Measurements from ENCODE around the gene CMIP.

Gene CMIP

DNA sequence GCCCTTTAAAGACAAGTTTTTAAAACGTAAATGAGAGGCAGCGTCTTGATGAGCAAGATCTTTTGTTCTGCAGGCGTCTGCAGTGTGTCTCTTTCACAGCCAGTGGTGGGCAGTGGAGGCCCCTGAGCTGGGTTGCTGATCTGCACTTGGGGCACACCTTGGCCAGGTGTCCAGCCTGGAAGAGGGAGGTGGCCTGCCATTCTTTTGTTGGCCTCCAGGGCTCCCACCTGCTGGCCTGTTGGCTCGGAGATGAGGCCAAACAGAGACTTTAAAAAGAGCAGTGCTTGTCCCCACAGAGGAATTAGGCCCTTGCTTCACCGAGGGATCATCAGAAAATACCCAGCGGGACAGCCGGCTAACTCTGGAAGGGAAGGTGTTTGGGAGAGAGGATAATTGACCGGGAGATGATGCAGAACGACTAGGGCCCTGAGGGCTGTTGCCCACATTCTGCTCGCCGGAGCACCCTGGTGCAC is 188.6 kb downstream of the CMIP start:
- Histone ChIP-seq H3K4me3 (ENCODE audit: low read length) (no peak overlapping the region), H3K36me3 (ENCODE audit: control insufficient read depth, insufficient read depth, low read length) (no peaks in the 10 kb centered on the region), H3K27ac (ENCODE audit: low read depth, low read length) (no peak overlapping the region), H3K9ac (ENCODE audit: low read length) (no peak overlapping the region), H3K27me3 (ENCODE audit: control insufficient read depth, insufficient read depth, low read length) (no peaks in the 10 kb centered on the region), H3K4me1 (ENCODE audit: control insufficient read depth, insufficient read depth, low read length) (no peaks in the 10 kb centered on the region)

DNA sequence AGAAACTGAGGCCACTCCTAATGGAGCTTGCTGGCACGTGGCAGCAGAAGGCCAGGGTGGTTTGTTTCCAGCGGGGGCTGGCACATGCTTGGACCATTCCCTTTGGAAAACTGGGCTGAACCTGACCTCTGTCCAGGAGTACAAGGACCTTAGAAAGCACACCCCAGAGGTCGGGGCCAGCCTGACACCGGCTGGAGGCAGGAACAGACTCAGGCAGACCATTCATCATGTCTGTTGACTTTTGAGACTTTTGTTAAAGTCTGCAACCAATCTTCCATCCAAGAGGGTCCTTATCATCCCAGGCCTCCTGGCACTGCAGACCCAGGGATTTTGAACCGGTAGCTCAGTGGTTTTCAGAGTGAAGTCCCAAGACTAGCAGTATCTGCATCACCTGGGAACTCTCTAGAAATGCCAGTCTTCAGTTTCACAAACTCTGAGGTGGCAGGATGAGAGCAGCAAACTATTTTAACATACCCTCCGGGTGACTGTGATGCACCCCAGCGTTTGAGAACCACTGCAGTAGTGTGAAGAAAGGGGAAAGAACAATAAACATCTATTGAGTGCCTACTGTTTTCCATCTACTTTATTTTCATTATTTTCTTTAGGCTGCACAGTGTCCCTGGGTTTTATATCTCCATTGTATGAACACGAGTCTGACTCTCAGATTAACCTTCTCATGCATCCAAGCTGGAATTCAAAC is 189.2 kb downstream of the CMIP start:
- Histone ChIP-seq H3K27ac (ENCODE audit: low read depth, low read length) (no peak overlapping the region), H3K27me3 (ENCODE audit: control insufficient read depth, insufficient read depth, low read length) (no peaks in the 10 kb centered on the region), H3K36me3 (ENCODE audit: control insufficient read depth, insufficient read depth, low read length) (no peaks in the 10 kb centered on the region), H3K4me1 (ENCODE audit: control insufficient read depth, insufficient read depth, low read length) (no peaks in the 10 kb centered on the region), H3K9ac (ENCODE audit: low read length) (no peak overlapping the region), H3K4me3 (ENCODE audit: low read length) (no peak overlapping the region)

DNA sequence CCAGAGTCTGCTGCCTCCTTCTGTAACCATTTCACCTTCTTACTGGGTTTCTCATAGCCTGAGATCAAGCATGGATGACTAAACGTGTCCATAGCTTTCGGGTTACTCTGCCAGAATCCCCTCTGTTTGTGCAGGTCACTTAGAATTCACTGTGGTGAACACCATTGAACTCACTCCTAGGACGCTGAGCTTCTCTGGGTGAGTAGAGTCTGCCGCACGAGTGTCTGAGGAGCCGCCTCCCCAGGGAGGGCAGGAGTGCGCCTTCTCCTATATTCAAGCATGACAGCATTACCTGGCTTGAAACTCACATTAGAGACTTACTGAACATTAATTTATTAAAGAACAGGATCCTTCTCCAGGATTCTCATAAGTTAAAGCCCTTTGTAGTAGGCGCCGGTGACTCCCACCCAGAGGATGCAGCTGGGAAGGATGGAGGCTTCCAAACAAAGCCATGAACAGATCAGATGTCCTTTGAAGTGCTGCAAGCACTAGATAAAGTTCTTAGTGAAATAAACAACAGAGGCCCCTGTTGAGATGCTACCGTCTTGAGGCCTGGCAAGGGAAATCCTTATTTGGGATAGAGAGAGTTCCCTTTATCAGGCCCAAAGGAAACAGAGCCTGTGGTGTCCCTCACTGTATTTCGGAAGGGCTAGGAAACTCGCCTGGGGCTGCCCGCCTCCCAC is 189.9 kb downstream of the CMIP start:
- no peaks in the 10 kb centered on the region for H3K27me3 ChIP-seq (ENCODE audit: control insufficient read depth, insufficient read depth, low read length)
- no peak overlapping the region for H3K4me3 ChIP-seq (ENCODE audit: low read length)
- H3K4me1 ChIP-seq (ENCODE audit: control insufficient read depth, insufficient read depth, low read length) = no peaks in the 10 kb centered on the region
- no peak overlapping the region for H3K9ac ChIP-seq (ENCODE audit: low read length)
- H3K36me3 ChIP-seq (ENCODE audit: control insufficient read depth, insufficient read depth, low read length) = no peaks in the 10 kb centered on the region
- H3K27ac ChIP-seq (ENCODE audit: low read depth, low read length) = peak overlapping the region; percentile 9

DNA sequence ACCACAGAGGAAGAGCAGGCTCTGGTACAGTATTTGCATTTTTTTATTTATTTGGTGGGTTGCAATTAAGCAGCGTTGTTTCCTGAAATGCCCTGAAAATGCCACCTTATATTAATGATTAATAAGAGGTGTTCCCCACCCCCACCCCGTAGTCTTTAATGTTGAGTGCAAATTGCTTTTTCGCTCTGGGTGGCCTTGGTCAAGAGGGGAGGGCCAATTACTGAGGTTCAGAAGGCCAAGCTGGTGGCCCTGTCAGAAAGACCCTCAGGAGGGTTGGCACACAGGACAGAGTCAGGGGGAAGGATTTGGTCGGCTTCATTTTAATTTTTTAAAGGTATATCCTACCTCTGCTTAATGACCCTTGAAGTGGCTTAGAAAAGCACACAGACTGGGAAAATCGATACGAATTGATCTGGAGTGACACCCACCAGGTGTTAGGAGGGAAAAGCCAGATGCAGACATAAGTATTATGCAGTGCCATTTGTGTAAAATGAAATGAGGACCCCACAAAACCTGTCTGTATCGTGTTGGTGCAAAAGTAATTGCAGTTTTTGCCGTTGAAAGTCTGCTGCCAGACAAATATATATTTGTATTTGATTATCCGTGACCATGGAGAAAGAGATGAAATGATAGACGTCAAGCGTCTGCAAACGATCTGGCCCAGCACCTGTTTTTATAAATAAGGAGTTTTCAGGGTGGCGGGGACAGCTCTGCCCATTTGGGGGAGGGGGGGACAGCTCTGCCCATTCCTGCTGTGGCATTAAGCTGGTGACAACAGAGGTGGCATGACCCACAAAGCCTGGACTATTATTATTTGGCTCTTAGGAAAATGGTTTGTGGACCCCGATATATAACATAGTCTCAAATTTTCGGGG is 190.7 kb downstream of the CMIP start:
- Histone ChIP-seq H3K9ac (ENCODE audit: low read length) (no peak overlapping the region), H3K27ac (ENCODE audit: low read depth, low read length) (no peak overlapping the region), H3K4me1 (ENCODE audit: control insufficient read depth, insufficient read depth, low read length) (no peaks in the 10 kb centered on the region)

DNA sequence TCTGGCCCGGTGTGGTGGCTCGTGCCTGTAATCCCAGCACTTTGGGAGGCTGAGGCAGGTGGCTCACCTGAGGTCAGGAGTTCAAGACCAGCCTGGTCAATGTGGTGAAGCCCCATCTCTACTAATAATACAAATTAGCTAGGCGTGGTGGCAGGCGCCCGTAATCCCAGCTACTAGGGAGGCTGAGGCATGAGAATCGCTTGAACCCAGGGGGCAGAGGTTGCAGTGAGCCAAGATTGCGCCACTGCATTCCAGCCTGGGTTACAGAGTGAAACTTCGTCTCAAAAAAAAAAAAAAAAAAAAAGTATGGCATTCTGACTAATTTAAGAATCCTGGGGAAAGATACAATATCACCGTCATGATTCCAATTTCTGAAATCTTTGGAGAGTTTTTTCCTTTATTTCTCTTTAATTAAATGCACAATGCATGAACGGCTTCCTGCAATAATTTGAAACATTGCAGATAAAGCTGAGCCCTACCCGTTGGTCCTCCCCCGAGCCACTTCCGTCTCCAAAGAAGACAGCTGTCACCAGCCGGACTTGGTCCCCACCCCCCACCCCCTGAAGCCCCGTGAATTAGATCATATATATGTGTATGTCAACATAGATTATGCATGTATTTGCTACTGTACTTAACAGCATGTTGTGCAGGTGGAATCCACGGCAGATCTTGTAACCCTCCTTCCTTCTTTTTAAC is 191.8 kb downstream of the CMIP start:
- Histone ChIP-seq H3K4me3 (ENCODE audit: low read length) (no peak overlapping the region), H3K9ac (ENCODE audit: low read length) (no peak overlapping the region), H3K27ac (ENCODE audit: low read depth, low read length) (no peak overlapping the region), H3K4me1 (ENCODE audit: control insufficient read depth, insufficient read depth, low read length) (no peaks in the 10 kb centered on the region), H3K36me3 (ENCODE audit: control insufficient read depth, insufficient read depth, low read length) (no peaks in the 10 kb centered on the region), H3K27me3 (ENCODE audit: control insufficient read depth, insufficient read depth, low read length) (no peaks in the 10 kb centered on the region)

More for the DNA sequence above, 190.7 kb downstream of the CMIP start:
- Histone ChIP-seq H3K36me3 (ENCODE audit: control insufficient read depth, insufficient read depth, low read length) (no peaks in the 10 kb centered on the region), H3K4me3 (ENCODE audit: low read length) (no peak overlapping the region), H3K27me3 (ENCODE audit: control insufficient read depth, insufficient read depth, low read length) (no peaks in the 10 kb centered on the region)

DNA sequence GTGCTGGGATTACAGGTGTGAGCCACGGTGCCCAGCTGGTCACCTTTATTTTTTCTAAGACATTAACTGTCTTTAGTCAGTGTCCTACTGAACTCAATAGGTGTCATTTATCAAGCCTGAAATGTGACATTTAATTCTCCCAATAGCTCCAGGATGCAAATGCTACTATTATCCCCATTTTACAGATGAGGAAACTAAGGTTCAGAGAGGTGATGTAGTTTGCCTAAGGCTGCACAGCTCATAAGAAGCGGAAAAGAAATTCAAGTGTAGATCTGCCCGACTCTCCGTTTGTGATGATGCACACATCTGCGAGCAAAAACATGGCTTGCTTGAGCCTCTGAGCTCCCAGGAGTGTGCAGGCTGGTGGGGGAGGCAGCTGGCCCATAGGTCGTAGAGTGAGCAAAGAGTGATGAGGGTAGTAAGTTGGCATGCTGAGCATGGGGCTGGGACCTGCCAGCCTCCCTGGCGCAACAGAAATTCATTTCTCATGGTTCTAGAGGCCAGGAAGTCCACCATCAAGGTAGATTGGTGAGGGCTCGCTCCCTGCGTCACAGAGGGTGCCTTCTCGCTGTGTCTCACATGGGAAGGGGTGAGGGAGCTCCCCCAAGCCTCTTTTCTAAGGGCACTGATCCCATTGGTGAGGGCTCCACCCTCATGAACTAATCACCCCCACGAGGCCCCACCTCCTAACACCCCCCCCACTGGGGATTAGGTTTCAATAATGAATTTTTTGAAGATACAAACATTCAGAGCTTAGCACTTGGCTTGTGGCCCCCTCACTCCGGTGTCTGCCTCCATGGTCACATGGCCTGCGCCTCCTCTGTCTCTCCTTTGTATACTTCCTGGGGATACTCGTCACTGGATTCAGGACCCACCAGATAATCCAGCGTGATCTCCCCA is 193.0 kb downstream of the CMIP start:
- Histone ChIP-seq H3K9ac (ENCODE audit: low read length) (no peak overlapping the region), H3K36me3 (ENCODE audit: control insufficient read depth, insufficient read depth, low read length) (no peaks in the 10 kb centered on the region), H3K4me1 (ENCODE audit: control insufficient read depth, insufficient read depth, low read length) (no peaks in the 10 kb centered on the region), H3K27me3 (ENCODE audit: control insufficient read depth, insufficient read depth, low read length) (no peaks in the 10 kb centered on the region), H3K27ac (ENCODE audit: low read depth, low read length) (no peak overlapping the region), H3K4me3 (ENCODE audit: low read length) (no peak overlapping the region)

DNA sequence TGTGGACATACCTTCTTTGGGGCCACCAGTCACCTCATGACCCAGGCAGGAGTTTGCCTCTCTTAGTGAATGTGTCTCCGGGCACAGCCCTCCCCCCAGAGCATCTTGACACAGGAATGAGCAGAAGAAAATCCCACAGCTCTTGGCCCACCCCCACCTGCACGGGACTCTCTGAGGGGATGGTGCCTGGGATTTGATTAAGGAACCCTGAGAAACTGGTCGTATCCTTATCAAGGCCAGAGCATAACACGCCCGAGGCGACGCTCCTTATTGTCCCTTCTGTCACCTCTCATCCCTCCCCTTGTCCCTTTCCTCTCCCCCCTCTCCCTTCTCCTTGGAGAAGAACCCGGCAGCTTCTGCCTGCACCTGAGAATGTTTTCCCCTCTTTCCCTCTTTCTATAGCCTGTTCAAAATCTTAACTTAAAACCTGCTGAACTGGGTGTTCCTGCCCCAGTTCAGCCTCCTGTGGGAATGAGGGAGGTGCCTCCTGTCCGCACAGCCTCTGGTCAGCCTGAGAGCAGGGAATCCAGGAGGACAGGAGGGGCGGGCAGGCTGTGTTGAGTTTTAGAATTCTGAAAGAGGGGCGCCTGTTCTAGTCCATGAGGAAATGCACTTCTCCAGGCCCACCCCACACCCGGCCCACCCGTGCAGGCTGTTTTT is 193.8 kb downstream of the CMIP start:
- no peaks in the 10 kb centered on the region for H3K4me1 ChIP-seq (ENCODE audit: control insufficient read depth, insufficient read depth, low read length)
- H3K27ac ChIP-seq (ENCODE audit: low read depth, low read length) = no peak overlapping the region
- H3K9ac ChIP-seq (ENCODE audit: low read length) = no peak overlapping the region
- no peak overlapping the region for H3K4me3 ChIP-seq (ENCODE audit: low read length)
- no peaks in the 10 kb centered on the region for H3K27me3 ChIP-seq (ENCODE audit: control insufficient read depth, insufficient read depth, low read length)
- H3K36me3 ChIP-seq (ENCODE audit: control insufficient read depth, insufficient read depth, low read length) = no peaks in the 10 kb centered on the region

DNA sequence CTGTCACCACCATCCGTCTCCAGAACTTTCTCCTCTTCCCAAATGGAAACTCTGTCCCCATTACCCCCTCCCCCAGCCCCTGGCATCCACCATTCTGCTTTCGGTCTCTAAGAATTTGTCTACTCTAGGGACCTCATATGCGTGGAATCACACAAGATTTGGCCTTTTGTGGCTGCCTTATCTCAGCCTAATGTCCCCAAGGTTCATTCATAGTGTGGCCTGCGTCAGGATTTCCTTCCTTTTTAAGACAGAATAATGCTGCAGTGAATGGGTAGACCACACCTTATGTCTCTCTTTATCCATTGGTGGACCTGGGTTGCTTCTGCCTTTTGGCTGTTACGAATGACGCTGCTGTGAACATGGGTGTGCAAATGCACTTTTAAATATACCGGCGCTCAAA is 194.7 kb downstream of the CMIP start:
- H3K9ac ChIP-seq (ENCODE audit: low read length) = no peak overlapping the region
- no peak overlapping the region for H3K4me3 ChIP-seq (ENCODE audit: low read length)
- H3K4me1 ChIP-seq (ENCODE audit: control insufficient read depth, insufficient read depth, low read length) = no peaks in the 10 kb centered on the region
- H3K36me3 ChIP-seq (ENCODE audit: control insufficient read depth, insufficient read depth, low read length) = no peaks in the 10 kb centered on the region
- H3K27ac ChIP-seq (ENCODE audit: low read depth, low read length) = no peak overlapping the region
- H3K27me3 ChIP-seq (ENCODE audit: control insufficient read depth, insufficient read depth, low read length) = no peaks in the 10 kb centered on the region

DNA sequence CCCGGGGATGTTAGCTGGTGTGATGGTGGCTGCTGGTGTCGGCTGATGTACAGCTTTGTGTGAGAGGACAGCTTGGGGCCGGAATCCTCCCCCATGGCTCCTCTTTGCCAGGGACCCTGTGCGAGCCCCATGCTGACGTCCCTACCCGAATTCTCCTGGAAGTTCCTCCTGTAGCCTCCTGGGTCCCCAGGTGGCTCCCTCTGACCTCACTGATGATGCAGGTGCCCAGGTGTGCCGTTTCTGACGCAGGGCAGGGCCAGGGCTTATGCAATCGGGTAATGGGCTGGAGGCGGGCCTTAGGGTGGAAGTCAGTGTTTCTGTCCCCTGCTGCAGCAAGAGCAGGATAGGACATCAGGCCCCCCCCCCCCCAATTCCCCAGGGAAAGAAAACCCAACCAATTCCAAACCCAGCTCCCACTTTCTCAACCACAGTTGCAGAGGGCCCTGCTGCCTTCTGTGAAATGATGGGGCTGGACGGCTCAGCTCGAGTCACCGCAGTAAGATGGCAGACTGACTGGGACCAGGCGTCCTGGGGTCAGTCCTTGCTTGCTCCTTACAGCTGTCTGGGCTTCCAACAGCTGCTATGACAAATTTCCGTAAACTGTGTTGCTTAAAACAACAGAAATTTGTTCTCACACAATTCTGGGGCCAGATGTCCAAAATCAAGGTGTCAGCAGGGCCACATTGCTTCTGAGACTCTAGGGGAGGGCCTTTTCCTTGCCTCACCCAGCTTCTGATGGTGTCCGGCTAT is 195.5 kb downstream of the CMIP start:
- Histone ChIP-seq H3K4me1 (ENCODE audit: control insufficient read depth, insufficient read depth, low read length) (peaks cover 5% of the 10 kb centered on the region), H3K36me3 (ENCODE audit: control insufficient read depth, insufficient read depth, low read length) (no peaks in the 10 kb centered on the region), H3K9ac (ENCODE audit: low read length) (no peak overlapping the region), H3K4me3 (ENCODE audit: low read length) (no peak overlapping the region), H3K27ac (ENCODE audit: low read depth, low read length) (no peak overlapping the region), H3K27me3 (ENCODE audit: control insufficient read depth, insufficient read depth, low read length) (no peaks in the 10 kb centered on the region)

DNA sequence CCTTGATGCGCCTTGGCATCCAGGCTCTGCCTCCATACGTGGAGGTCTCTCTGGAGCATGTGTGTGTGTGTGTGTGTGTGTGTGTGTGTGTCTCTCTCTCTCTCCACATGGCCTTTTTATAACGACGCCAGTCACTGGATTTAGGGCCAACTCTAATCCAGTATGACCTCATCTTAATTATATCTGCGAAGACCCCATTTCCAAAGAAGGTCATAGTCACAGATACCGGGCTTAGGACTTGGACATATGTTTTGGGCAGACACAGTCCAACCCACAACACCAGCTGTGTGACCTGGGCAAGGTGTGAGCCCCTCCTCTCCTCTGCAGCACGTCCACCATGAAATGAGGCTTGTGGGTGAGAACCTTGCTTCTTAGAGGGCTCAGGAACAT is 196.1 kb downstream of the CMIP start:
- no peaks in the 10 kb centered on the region for H3K27me3 ChIP-seq (ENCODE audit: control insufficient read depth, insufficient read depth, low read length)
- no peak overlapping the region for H3K4me3 ChIP-seq (ENCODE audit: low read length)
- no peak overlapping the region for H3K9ac ChIP-seq (ENCODE audit: low read length)
- peaks cover 5% of the 10 kb centered on the region for H3K4me1 ChIP-seq (ENCODE audit: control insufficient read depth, insufficient read depth, low read length)
- no peaks in the 10 kb centered on the region for H3K36me3 ChIP-seq (ENCODE audit: control insufficient read depth, insufficient read depth, low read length)
- no peak overlapping the region for H3K27ac ChIP-seq (ENCODE audit: low read depth, low read length)

Measured in rectal smooth muscle tissue (tissue), 1 donor.